ENCODE measurements around the gene DMD.

The DMD gene

DNA sequence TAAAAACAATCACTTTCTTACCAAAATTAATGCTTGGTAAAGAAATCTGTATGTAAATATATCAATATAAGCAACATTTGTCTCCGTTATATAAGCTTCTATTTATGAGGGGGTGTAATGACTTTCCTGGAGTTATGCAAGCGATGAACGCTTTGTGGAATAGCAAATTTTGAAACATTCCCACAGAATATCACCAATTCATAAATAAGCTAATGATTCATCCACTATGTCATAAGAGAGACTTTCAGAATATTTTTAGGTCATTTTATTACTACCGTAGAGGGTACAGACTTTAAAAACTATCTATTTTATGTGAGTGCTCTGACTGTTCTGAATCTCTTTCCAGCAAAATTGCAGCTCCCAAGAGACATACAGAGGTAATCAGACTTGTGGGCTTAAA, 1960.0 kb downstream of the DMD start:
- DNase-seq (ENCODE audit: low read depth in 2 of 2): peak in 1 of 2 donors; percentile 52
- no peak overlapping the region for H3K4me3 ChIP-seq (replicated peaks in 1 of 2; ENCODE audit: low read depth in 2 of 2, low read length in 2 of 2)
- TF ChIP-seq, protein P1, sequence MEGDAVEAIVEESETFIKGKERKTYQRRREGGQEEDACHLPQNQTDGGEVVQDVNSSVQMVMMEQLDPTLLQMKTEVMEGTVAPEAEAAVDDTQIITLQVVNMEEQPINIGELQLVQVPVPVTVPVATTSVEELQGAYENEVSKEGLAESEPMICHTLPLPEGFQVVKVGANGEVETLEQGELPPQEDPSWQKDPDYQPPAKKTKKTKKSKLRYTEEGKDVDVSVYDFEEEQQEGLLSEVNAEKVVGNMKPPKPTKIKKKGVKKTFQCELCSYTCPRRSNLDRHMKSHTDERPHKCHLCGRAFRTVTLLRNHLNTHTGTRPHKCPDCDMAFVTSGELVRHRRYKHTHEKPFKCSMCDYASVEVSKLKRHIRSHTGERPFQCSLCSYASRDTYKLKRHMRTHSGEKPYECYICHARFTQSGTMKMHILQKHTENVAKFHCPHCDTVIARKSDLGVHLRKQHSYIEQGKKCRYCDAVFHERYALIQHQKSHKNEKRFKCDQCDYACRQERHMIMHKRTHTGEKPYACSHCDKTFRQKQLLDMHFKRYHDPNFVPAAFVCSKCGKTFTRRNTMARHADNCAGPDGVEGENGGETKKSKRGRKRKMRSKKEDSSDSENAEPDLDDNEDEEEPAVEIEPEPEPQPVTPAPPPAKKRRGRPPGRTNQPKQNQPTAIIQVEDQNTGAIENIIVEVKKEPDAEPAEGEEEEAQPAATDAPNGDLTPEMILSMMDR (IDR thresholded peaks at IDR 0.05; ENCODE audit: low read depth, low read length): no peak

DNA sequence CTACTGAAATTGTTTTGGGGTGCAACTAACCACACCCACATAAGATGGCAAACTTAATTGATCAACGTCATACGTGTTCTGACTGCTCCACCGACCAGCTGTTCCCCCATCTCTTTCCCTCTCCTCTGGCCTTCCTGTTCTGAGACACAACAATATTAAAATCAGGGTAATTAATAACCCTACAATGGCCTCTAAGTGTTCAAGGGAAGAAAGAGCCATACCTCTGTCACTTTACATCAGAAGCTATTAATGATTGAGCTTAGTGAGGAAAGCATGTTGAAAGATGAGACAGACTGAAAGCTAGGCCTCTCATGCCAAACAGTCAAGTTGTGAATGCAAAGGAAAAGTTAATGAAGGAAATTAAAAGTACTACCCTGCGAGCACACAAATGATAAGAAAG, 1965.6 kb downstream of the DMD start:
- TF ChIP-seq, protein P1 (IDR thresholded peaks at IDR 0.05; ENCODE audit: low read depth, low read length): no peak
- no peak for DNase-seq (ENCODE audit: low read depth in 2 of 2)
- no peak overlapping the region for H3K4me3 ChIP-seq (replicated peaks in 1 of 2; ENCODE audit: low read depth in 2 of 2, low read length in 2 of 2)

DNA sequence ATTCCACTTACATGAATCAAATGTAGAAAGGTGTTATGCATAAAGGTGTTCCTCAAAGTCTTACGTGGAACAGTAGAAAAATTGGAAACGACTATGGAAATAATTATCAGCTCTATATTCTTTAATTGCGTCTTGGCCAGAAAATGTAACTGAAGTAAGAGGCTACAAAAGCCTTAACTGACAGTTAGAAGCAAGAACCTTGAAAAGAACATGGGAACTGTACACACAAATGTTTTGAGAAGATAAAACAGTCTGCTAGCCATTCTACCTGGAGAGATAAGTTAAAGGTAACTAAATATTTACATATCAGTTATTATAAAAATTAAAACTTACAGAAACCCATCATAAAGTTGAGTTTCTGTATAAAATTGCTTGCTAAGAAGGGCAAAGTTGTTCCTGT, 1967.5 kb downstream of the DMD start:
- TF ChIP-seq, protein P1 (IDR thresholded peaks at IDR 0.05; ENCODE audit: low read depth, low read length): no peak
- no peak overlapping the region for H3K4me3 ChIP-seq (replicated peaks in 1 of 2; ENCODE audit: low read depth in 2 of 2, low read length in 2 of 2)
- DNase-seq (ENCODE audit: low read depth in 2 of 2): no peak

DNA sequence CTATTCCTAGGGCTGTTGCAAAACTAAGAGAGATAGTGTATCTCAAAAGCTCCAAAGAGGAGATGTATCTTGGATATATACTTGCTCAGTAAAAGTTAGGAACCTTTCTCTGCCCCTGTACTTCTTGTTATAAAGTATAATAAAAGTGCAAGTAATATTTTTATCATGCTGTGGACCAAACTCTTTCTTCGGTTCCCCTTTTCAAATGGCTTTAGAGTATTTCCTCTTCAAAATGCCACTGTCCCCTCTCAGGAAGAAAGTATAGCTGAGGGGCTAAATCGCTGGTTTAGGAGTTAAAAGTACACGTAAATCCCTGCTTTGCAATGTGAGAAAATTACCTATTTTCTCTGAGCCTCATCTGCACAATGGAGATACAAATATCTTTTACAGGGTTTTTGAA, 1970.4 kb downstream of the DMD start:
- TF ChIP-seq, protein P1 (IDR thresholded peaks at IDR 0.05; ENCODE audit: low read depth, low read length): no peak
- no peak overlapping the region for H3K4me3 ChIP-seq (replicated peaks in 1 of 2; ENCODE audit: low read depth in 2 of 2, low read length in 2 of 2)

DNA sequence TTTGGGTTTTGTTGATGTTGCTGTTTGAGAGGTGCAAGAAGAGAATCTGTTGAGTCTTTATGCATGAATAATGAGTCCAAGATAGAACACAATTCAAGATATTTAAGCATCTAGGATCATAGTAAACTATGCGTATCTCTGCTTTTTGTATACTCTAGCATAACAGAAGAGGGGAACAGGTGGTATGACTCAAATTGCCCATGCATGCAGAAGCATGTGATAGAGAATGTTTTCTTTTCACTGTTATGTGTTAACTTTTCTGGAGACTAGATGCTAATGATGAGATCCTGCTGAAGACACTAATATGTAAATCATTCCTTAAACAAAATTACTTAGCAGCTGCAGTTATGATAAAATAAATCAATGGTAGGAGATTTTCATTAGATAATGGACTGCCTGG, 1974.2 kb downstream of the DMD start:
- DNase-seq (ENCODE audit: low read depth in 2 of 2): no peak
- H3K4me3 ChIP-seq (replicated peaks in 1 of 2; ENCODE audit: low read depth in 2 of 2, low read length in 2 of 2): no peak overlapping the region
- TF ChIP-seq, protein P1 (IDR thresholded peaks at IDR 0.05; ENCODE audit: low read depth, low read length): no peak

More for the DNA sequence above, 1970.4 kb downstream of the DMD start:
- no peak for DNase-seq (ENCODE audit: low read depth in 2 of 2)

DNA sequence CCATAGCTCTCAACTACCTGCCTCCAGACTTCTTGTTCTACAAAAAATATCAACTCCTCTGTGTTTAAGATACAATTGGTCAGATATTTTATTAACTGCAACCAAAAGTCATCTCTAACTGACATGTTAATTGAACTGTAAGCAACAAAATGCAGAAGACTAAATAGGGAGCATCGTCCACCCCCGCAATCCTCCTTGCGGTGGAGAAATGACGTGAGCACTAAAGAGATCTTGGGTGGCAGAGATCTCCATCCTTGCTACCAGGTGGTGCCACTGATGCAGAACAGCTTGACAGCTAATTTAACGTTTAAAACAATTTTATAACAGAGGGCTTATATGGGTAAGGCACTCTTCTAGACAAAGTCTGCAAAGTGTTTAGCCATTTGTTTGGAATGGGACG, 1975.1 kb downstream of the DMD start:
- TF ChIP-seq, protein P1 (IDR thresholded peaks at IDR 0.05; ENCODE audit: low read depth, low read length): no peak
- DNase-seq (ENCODE audit: low read depth in 2 of 2): no peak
- H3K4me3 ChIP-seq (replicated peaks in 1 of 2; ENCODE audit: low read depth in 2 of 2, low read length in 2 of 2): no peak overlapping the region

DNA sequence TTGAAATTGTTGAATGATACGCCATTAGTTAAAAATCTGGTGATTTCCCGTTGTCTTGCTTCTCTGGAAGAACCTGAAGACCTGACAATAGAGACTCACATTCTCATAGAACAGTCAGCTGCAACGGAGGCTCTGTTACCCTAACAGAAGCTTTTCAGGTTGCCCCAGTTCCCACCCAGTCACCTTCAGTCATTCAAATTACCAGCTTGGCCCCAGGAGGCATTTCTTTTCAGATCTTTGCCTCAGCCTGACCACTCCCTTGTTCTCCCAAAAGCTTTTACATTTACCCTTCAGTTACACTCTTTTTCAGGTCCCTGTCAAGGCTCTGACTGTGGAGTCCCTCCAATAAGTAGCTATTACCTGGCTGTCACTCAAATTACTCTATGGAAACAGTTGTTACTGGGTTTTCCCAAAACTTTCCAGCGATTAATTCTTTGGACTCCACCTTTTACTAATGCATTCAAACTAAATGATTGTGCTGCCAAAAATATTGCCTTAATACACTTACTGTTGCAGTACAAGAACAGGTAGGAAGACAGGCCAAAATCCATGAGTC, 1977.3 kb downstream of the DMD start:
- DNase-seq (ENCODE audit: low read depth in 2 of 2): no peak
- no peak overlapping the region for H3K4me3 ChIP-seq (replicated peaks in 1 of 2; ENCODE audit: low read depth in 2 of 2, low read length in 2 of 2)
- TF ChIP-seq, protein P1 (IDR thresholded peaks at IDR 0.05; ENCODE audit: low read depth, low read length): no peak
